ENCODE data around the gene KDM4D. TPM values are rescaled to one million over a fixed set of nuclear protein-coding genes. Genes with fewer than 3 reads are reported as not detected.

KDM4D gene
- total and polyA plus RNA-seq, 8 donors, result 0.12 to 0.73 (median 0.31) TPM; not detected in 3

GRCh38 chr11:94932503-94932902 is 41.0 kb upstream of the KDM4D start:
- TF ChIP-seq POLR2A (IDR thresholded peaks at IDR 0.05), result no peak
- no peak for TF ChIP-seq POLR2AphosphoS5 (IDR thresholded peaks at IDR 0.05)
- no peak for TF ChIP-seq CTCF (IDR thresholded peaks at IDR 0.05)
- no peak for TF ChIP-seq EP300 (IDR thresholded peaks at IDR 0.05)
- 94 to 98% (median 96%) methylated on average over 5 of the region's 5 CpGs for WGBS, 5 donors
- Histone ChIP-seq H3K9me3 (no peaks in the 10 kb centered on the region), H3K27ac (peak overlapping the region in 3 of 5 donors; percentile 15 to 50 (median 35)), H3K27me3 (no peaks in the 10 kb centered on the region), H3K4me3 (no peak overlapping the region), H3K4me1 (peaks cover 0 to 12% (median 9%) of the 10 kb centered on the region in 4 donors), H3K36me3 (no peaks in the 10 kb centered on the region)
- DNase-seq, result no peak
- intact Hi-C loops (cut with DNase I; ENCODE audit: low total_unique reads), result no loop called here

GRCh38 chr11:94933223-94934130 is 40.0 kb upstream of the KDM4D start:
- no peak overlapping the region for H3K4me3 ChIP-seq
- intact Hi-C loops (cut with DNase I; ENCODE audit: low total_unique reads), result no loop called here
- peak in 1 of 2 donors; percentile 46 for DNase-seq

GRCh38 chr11:94934362-94934761 is 39.1 kb upstream of the KDM4D start:
- 67 to 77% (median 74%) methylated on average over 4 of the region's 4 CpGs for WGBS, 5 donors
- no peak for TF ChIP-seq POLR2AphosphoS5 (IDR thresholded peaks at IDR 0.05)
- no peak for TF ChIP-seq EP300 (IDR thresholded peaks at IDR 0.05)
- no peak for TF ChIP-seq POLR2A (IDR thresholded peaks at IDR 0.05)
- no peak for TF ChIP-seq CTCF (IDR thresholded peaks at IDR 0.05)
- H3K36me3 ChIP-seq, result no peaks in the 10 kb centered on the region
- peak overlapping the region in 2 of 5 donors; percentile 34 to 50 for H3K27ac ChIP-seq
- intact Hi-C loops (cut with DNase I; ENCODE audit: low total_unique reads), result no loop called here
- no peaks in the 10 kb centered on the region for H3K9me3 ChIP-seq
- peaks cover 0 to 7% (median 2%) of the 10 kb centered on the region in 4 donors for H3K4me1 ChIP-seq
- no peaks in the 10 kb centered on the region for H3K27me3 ChIP-seq
- DNase-seq, result peak in 1 of 2 donors; percentile 39
- no peak overlapping the region for H3K4me3 ChIP-seq

More at GRCh38 chr11:94933223-94934130, 40.0 kb upstream of the KDM4D start:
- Histone ChIP-seq H3K9me3 (no peaks in the 10 kb centered on the region), H3K36me3 (no peaks in the 10 kb centered on the region), H3K27ac (peak overlapping the region in 4 of 5 donors; percentile 34 to 55 (median 48)), H3K27me3 (no peaks in the 10 kb centered on the region), H3K4me1 (peaks cover 0 to 5% (median 1%) of the 10 kb centered on the region in 4 donors)
- TF ChIP-seq CTCF (IDR thresholded peaks at IDR 0.05) (no peak), EP300 (IDR thresholded peaks at IDR 0.05) (no peak), POLR2A (IDR thresholded peaks at IDR 0.05) (no peak)
- WGBS, 5 donors, result 46 to 67% (median 62%) methylated on average over 5 of the region's 5 CpGs

- no peak overlapping the region for H3K4me3 ChIP-seq
- H3K36me3 ChIP-seq, result no peaks in the 10 kb centered on the region
- TF ChIP-seq POLR2AphosphoS5 (IDR thresholded peaks at IDR 0.05) (no peak), EP300 (IDR thresholded peaks at IDR 0.05) (no peak), POLR2A (IDR thresholded peaks at IDR 0.05) (no peak), CTCF (IDR thresholded peaks at IDR 0.05) (no peak)
- H3K27ac ChIP-seq, result no peak overlapping the region
- intact Hi-C loops (cut with DNase I; ENCODE audit: low total_unique reads), result no loop called here
- DNase-seq, result no peak
- H3K9me3 ChIP-seq, result no peaks in the 10 kb centered on the region
- 75 to 87% (median 82%) methylated on average over 3 of the region's 3 CpGs for WGBS, 5 donors
- peaks cover 0 to 7% (median 2%) of the 10 kb centered on the region in 4 donors for H3K4me1 ChIP-seq
- no peaks in the 10 kb centered on the region for H3K27me3 ChIP-seq
Observed at GRCh38 chr11:94934846-94935245, 38.7 kb upstream of the KDM4D start.
